Measurements from ENCODE around the gene TRIO. TPM values are rescaled to one million over a fixed set of nuclear protein-coding genes. Genes with fewer than 3 reads are reported as not detected.

TRIO gene
- total and polyA plus RNA-seq, 12 donors, result 26.2 to 85.2 (median 61.9) TPM

DNA sequence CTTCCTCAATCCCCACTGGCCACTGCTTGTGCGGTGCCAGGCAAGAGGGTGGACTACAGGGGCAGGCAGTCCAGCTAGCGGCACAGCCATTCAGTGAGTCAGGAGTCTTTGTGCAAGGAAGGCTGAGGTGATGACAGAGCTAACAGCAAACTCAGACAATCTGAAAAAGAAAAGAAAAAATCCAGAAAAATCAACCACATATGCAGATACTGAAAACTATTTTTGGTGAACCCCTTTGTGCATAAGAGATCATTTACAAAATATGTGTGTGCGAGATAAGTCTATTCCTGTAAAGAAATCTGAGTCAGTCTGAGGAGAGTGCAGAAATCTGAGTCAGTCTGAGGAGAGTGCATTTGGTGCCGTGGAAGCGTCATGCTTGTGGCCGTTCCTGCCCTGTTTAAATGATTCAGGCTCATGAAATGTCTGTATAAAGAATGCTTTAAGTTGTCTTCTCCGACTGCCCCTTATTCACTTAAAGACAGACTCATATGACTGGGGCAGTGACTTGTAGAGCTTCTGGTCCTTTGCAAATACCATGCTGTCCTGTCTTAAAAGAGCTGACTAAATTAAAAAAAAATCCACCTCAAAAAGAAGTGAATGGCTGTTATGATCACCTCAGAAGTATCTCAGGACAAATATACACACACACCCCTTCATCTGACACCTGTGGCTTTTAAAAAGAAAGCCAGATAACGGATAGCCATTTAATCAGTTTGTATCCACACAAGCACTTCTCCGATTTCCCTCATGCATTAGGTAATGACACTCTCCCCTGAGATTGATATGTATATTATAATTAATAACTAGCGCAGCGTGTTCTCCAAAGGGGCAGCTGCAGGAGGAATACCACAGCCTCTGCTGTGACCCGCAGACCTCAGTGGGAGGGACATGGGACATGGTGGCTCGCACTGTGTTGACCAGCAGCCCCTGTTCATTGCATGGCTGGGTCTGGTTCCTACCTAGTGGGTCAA is 47.3 kb downstream of the TRIO start:
- no peak for DNase-seq
- Histone ChIP-seq H3K9me3 (no peaks in the 10 kb centered on the region), H3K36me3 (no peaks in the 10 kb centered on the region), H3K4me1 (peaks cover 9 to 95% (median 75%) of the 10 kb centered on the region in 9 donors), H3K27me3 (no peaks in the 10 kb centered on the region), H3K4me3 (peak overlapping the region in 3 of 10 donors; percentile 0 to 18 (median 9)), H3K27ac (peak overlapping the region in 8 of 10 donors; percentile 31 to 75 (median 64))
- intact Hi-C loops (cut with DNase I), result no loop called here
- 32 to 46% methylated on average over 13 of the region's 13 CpGs for WGBS, 2 donors
- peak; percentile 65 to 88 (median 72) for ATAC-seq
- TF ChIP-seq, protein P1, sequence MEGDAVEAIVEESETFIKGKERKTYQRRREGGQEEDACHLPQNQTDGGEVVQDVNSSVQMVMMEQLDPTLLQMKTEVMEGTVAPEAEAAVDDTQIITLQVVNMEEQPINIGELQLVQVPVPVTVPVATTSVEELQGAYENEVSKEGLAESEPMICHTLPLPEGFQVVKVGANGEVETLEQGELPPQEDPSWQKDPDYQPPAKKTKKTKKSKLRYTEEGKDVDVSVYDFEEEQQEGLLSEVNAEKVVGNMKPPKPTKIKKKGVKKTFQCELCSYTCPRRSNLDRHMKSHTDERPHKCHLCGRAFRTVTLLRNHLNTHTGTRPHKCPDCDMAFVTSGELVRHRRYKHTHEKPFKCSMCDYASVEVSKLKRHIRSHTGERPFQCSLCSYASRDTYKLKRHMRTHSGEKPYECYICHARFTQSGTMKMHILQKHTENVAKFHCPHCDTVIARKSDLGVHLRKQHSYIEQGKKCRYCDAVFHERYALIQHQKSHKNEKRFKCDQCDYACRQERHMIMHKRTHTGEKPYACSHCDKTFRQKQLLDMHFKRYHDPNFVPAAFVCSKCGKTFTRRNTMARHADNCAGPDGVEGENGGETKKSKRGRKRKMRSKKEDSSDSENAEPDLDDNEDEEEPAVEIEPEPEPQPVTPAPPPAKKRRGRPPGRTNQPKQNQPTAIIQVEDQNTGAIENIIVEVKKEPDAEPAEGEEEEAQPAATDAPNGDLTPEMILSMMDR (IDR thresholded peaks at IDR 0.05), result no peak

DNA sequence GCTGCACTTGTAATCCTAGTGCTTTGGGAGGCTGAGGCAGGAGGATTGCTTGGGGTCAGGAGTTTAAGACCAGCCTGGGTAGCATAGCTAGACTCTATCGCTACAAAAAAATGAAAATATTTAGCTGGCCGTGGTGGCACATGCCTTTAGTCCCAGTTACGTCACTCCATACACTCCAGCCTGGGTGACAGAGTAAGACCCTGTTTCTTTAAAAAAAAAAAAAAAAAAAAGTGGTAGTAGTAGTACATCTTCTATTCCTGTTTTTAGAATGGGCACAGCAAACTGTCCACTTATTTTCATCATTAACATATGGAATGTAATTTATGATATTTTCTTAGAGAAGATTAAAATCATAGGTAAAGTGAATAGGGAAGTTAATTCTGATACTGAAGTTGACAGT is 48.2 kb downstream of the TRIO start:
- Histone ChIP-seq H3K27ac (peak overlapping the region in 5 of 10 donors; percentile 58 to 75 (median 67)), H3K4me3 (no peak overlapping the region), H3K27me3 (no peaks in the 10 kb centered on the region), H3K9me3 (no peaks in the 10 kb centered on the region), H3K36me3 (no peaks in the 10 kb centered on the region), H3K4me1 (peaks cover under 1 to 95% (median 66%) of the 10 kb centered on the region in 9 donors)
- TF ChIP-seq, protein P1 (IDR thresholded peaks at IDR 0.05), result no peak
- WGBS, 2 donors, result 70 to 79% methylated on average over 3 of the region's 3 CpGs
- intact Hi-C loops (cut with DNase I), result no loop called here
- peak in 1 of 8 donors; percentile 8 for ATAC-seq
- DNase-seq, result no peak

DNA sequence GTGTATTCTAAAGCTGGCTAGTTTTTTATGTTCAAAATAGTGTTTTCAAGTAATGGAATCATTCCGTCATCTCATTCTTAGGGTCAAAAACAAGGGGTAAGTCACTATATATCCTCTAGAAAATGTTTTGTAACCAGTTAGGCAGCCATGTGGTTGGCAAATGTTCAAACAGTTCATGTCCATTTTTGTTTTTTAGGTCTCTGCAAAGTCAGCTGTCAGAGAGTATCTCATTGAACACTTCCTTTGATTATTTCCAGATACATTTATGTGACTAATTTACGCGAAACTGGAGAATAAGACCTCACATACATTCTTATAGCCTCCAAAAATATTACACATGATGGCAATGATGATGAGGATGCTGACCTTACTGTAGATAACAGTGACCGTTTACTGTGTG is 50.4 kb downstream of the TRIO start:
- intact Hi-C loops (cut with DNase I), result no loop called here
- Histone ChIP-seq H3K27ac (no peak overlapping the region), H3K36me3 (no peaks in the 10 kb centered on the region), H3K9me3 (no peaks in the 10 kb centered on the region), H3K27me3 (no peaks in the 10 kb centered on the region), H3K4me1 (peaks cover 2 to 94% (median 61%) of the 10 kb centered on the region in 9 donors), H3K4me3 (no peak overlapping the region)
- TF ChIP-seq, protein P1 (IDR thresholded peaks at IDR 0.05), result no peak
- ATAC-seq, result no peak
- 41 to 53% methylated on average over 4 of the region's 4 CpGs for WGBS, 2 donors
- DNase-seq, result no peak

DNA sequence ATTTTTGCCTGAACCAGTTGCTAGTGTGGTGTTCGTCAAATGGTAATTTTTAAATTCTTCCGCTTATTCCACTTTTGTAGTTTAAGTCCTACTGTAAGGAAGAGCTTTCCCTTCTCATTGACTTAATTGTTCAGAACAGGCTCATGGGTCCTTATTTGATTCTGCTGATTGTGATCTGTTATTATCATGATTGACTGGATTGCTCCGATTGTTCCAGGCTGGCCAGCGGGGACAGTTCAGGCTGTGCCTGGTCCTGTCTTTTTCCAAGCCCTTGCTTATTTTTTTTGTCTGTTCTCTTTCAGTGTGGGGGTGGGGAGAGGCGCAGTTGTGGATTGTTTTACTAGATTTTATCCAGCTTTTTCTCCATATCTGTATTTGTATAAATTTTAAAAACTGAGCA is 52.4 kb downstream of the TRIO start:
- DNase-seq, result no peak
- Histone ChIP-seq H3K4me1 (peaks cover 8 to 94% (median 58%) of the 10 kb centered on the region in 9 donors), H3K4me3 (no peak overlapping the region), H3K27me3 (no peaks in the 10 kb centered on the region), H3K27ac (no peak overlapping the region), H3K36me3 (no peaks in the 10 kb centered on the region), H3K9me3 (no peaks in the 10 kb centered on the region)
- intact Hi-C loops (cut with DNase I), result no loop called here
- TF ChIP-seq, protein P1 (IDR thresholded peaks at IDR 0.05), result no peak
- WGBS, 2 donors, result 94 to 96% methylated on average over 5 of the region's 5 CpGs
- ATAC-seq, result no peak

Data from heart right ventricle (tissue), 16 donors.